HepG2 (cell line): ENCODE data around the gene DOK4. TPM values are rescaled to one million over a fixed set of nuclear protein-coding genes. Genes with fewer than 3 reads are reported as not detected.

Source experiments
- CCDC6 ChIP-seq: sonication (generic); formaldehyde crosslinking; IDR thresholded peaks from 2 replicates; pipeline ENCODE4 v1.8.1; 2022; ENCODE audit warnings: mild to moderate bottlenecking, missing genetic modification reagents, moderate library complexity
- FOSL2 ChIP-seq: sonication (generic); formaldehyde crosslinking; IDR thresholded peaks from 2 replicates; pipeline ENCODE4 v1.4.0; 2020; ENCODE audit warnings: missing genetic modification reagents
- MAF1 ChIP-seq: sonication (generic); formaldehyde crosslinking; IDR thresholded peaks from 2 replicates; pipeline ENCODE4 v1.5.0; 2020; ENCODE audit warnings: missing genetic modification reagents, borderline replicate concordance
- POLR2A ChIP-seq, 2 experiments: IDR thresholded peaks; 2 replicates each; pipeline ENCODE4 v1.6.1; 2011; ENCODE audit warnings: low read depth in 2 of 2, low read length in 2 of 2, mild to moderate bottlenecking in 1 of 2, moderate library complexity in 1 of 2; ENCODE audit not compliant: insufficient read depth in 1 of 2
- REXO4 ChIP-seq: sonication (generic); formaldehyde crosslinking; IDR thresholded peaks from 2 replicates; pipeline ENCODE4 v1.8.0; 2022; ENCODE audit warnings: missing genetic modification reagents, mild to moderate bottlenecking, borderline replicate concordance
- SALL2 ChIP-seq: sonication (generic); formaldehyde crosslinking; IDR thresholded peaks from 2 replicates; pipeline ENCODE4 v1.8.1; 2023; ENCODE audit warnings: mild to moderate bottlenecking, missing genetic modification reagents, inconsistent platforms
- U2AF2 ChIP-seq: fragments of 200-400 bp; formaldehyde crosslinking; IDR thresholded peaks from 2 replicates; pipeline ENCODE4 v1.6.1; 2017; ENCODE audit warnings: low read depth, mild to moderate bottlenecking, low read length
- ZBTB42 ChIP-seq: sonication (generic); formaldehyde crosslinking; IDR thresholded peaks from 2 replicates; pipeline ENCODE4 v1.5.0; 2020; ENCODE audit warnings: mild to moderate bottlenecking, missing genetic modification reagents
- ZKSCAN5 ChIP-seq: sonication (generic); formaldehyde crosslinking; IDR thresholded peaks from 2 replicates; pipeline ENCODE4 v1.5.1; 2020; ENCODE audit warnings: mild to moderate bottlenecking, missing genetic modification reagents
- ZNF44 ChIP-seq: sonication (generic); formaldehyde crosslinking; IDR thresholded peaks from 2 replicates; pipeline ENCODE4 v1.5.1; 2020; ENCODE audit warnings: mild to moderate bottlenecking, missing genetic modification reagents
- ZNF441 ChIP-seq: sonication (generic); formaldehyde crosslinking; IDR thresholded peaks from 2 replicates; pipeline ENCODE4 v1.7.0; 2021; ENCODE audit warnings: missing genetic modification reagents, borderline replicate concordance
- ZNF552 ChIP-seq: sonication (generic); formaldehyde crosslinking; IDR thresholded peaks from 2 replicates; pipeline ENCODE4 v1.9.0; 2022; ENCODE audit warnings: missing genetic modification reagents, mild to moderate bottlenecking, borderline replicate concordance
- ZNF572 ChIP-seq: sonication (generic); formaldehyde crosslinking; IDR thresholded peaks from 2 replicates; pipeline ENCODE4 v1.5.1; 2020; ENCODE audit warnings: mild to moderate bottlenecking, missing genetic modification reagents
- ZNF703 ChIP-seq: sonication (generic); formaldehyde crosslinking; IDR thresholded peaks from 2 replicates; pipeline ENCODE4 v1.5.1; 2020; ENCODE audit warnings: missing genetic modification reagents, mild to moderate bottlenecking, moderate library complexity, borderline replicate concordance
- polyA plus RNA-seq, 8 experiments: library from polyadenylated mRNA; depleted of rRNA in 3 of 8; stranded (reverse) in 7 of 8; unstranded in 1 of 8; fragments of >200 nt; fragmentation: Illumina TruSeq in 4 of 8; extraction: Trizol in 4 of 8; gene quantifications; 2 replicates each; pipeline versions ENCODE4 v1.2.1 to v1.2.3, GENCODE V29; 2011 to 2016; ENCODE audit warnings: low read depth in 4 of 8, missing spikeins in 1 of 8, mixed read lengths in 1 of 8; ENCODE audit not compliant: insufficient read depth in 1 of 8
- total RNA-seq, 5 experiments: library from RNA; depleted of rRNA; stranded (reverse); fragments of >200 nt; fragmentation: Illumina TruSeq; extraction: Trizol; gene quantifications; 2 replicates each; pipeline ENCODE4 v1.2.3, GENCODE V29; 2016; ENCODE audit warnings: low read depth in 1 of 5
- TF ChIP-seq, protein P1 (sequence below): sonication (generic); formaldehyde crosslinking; IDR thresholded peaks from 2 replicates; pipeline ENCODE4 v1.4.0; 2020; ENCODE audit warnings: missing genetic modification reagents, borderline replicate concordance
- TF ChIP-seq, protein P2 (sequence below): sonication (generic); formaldehyde crosslinking; IDR thresholded peaks from 2 replicates; pipeline ENCODE4 v1.4.0; 2020; ENCODE audit warnings: mild to moderate bottlenecking, missing genetic modification reagents
- TF ChIP-seq, protein P3 (sequence below), 2 experiments: sonication (generic) in 1 of 2; formaldehyde crosslinking in 1 of 2; IDR thresholded peaks; 2 replicates each; pipeline versions ENCODE4 v1.5.1 to v1.6.1; 2011 to 2020; ENCODE audit warnings: borderline replicate concordance in 1 of 2, low read depth in 1 of 2, low read length in 1 of 2, mild to moderate bottlenecking in 1 of 2, missing genetic modification reagents in 1 of 2, moderate library complexity in 1 of 2
- TF ChIP-seq, protein P4 (sequence below): sonication (generic); formaldehyde crosslinking; conservative IDR thresholded peaks from 2 replicates; pipeline ENCODE4 v1.4.0; 2020; ENCODE audit warnings: missing genetic modification reagents
- TF ChIP-seq, protein P5 (sequence below): IDR thresholded peaks from 2 replicates; pipeline ENCODE4 v1.6.1; 2016; ENCODE audit warnings: mild to moderate bottlenecking, missing biosample characterization, missing genetic modification reagents

The DOK4 gene
- total and polyA plus RNA-seq, 2 of the 13 experiments (the other 11 are each of a cell fraction or from before 2014, with no cell fraction given): 52.7 to 70.0 TPM

DNA sequence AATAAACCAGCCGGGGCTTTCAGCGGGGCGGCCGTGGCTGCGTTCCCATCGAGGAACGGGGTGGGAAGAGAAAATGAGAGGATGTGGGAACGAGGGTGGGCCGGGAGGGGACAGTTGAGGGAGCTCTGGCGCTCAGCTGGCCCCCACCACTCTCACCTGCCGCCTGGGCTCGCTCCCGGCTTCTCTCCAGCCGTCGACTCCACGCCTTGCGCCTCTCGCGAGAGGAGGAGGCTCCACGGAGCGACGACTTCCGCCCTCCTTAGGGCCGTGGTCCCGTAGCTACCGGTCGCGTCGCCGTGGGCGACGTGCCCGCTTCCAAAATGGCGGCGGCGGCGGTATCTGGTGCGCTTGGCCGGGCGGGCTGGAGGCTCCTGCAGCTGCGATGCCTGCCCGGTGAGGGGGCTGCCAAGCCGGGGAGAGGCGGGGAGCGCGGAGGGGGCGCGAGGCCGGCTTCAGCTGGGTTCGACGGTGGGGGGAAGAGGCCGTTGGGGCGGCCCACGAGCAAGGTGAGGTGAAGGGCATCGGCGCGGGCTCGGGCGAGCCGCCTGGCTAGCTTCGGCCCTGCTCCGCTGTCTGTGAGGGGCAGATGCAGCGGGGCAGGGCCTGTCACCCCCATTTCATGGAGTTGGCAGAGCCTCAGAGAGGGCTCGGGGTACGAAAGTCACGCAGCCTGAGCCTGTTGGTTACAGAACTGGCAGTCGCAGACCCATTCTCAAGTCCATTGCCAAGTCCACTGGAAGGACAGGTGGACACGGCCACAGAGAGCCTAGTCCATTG is 38.9 kb downstream of the DOK4 start, which contains the start of the genes CIAPIN1 and COQ9 (continued):
- peak; percentile 92; the same call in 1 of the 2 replicates for TF ChIP-seq ZNF552 (CRISPR knock-in tag)
- TF ChIP-seq, protein P1, sequence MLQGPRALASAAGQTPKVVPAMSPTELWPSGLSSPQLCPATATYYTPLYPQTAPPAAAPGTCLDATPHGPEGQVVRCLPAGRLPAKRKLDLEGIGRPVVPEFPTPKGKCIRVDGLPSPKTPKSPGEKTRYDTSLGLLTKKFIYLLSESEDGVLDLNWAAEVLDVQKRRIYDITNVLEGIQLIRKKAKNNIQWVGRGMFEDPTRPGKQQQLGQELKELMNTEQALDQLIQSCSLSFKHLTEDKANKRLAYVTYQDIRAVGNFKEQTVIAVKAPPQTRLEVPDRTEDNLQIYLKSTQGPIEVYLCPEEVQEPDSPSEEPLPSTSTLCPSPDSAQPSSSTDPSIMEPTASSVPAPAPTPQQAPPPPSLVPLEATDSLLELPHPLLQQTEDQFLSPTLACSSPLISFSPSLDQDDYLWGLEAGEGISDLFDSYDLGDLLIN (CRISPR knock-in tag): peak; percentile 36; the same call in 1 of the 2 replicates
- peak; percentile 33 for TF ChIP-seq FOSL2 (CRISPR knock-in tag)
- TF ChIP-seq, protein P2, sequence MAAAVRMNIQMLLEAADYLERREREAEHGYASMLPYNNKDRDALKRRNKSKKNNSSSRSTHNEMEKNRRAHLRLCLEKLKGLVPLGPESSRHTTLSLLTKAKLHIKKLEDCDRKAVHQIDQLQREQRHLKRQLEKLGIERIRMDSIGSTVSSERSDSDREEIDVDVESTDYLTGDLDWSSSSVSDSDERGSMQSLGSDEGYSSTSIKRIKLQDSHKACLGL (CRISPR knock-in tag): peak; percentile 91
- TF ChIP-seq MAF1 (CRISPR knock-in tag): peak; percentile 60; the same call in 1 of the 2 replicates
- TF ChIP-seq ZKSCAN5: no peak
- no peak for TF ChIP-seq U2AF2
- peak; percentile 65; the same call in 1 of the 2 replicates for TF ChIP-seq ZNF703 (CRISPR knock-in tag)
- TF ChIP-seq REXO4 (CRISPR knock-in tag): no peak
- TF ChIP-seq, protein P3, sequence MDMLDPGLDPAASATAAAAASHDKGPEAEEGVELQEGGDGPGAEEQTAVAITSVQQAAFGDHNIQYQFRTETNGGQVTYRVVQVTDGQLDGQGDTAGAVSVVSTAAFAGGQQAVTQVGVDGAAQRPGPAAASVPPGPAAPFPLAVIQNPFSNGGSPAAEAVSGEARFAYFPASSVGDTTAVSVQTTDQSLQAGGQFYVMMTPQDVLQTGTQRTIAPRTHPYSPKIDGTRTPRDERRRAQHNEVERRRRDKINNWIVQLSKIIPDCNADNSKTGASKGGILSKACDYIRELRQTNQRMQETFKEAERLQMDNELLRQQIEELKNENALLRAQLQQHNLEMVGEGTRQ (IDR thresholded peaks at IDR 0.05; ENCODE audit: low read depth, low read length): no peak
- TF ChIP-seq, protein P3 (CRISPR knock-in tag; IDR thresholded peaks at IDR 0.05; ENCODE audit: borderline replicate concordance): no peak
- TF ChIP-seq, protein P4, sequence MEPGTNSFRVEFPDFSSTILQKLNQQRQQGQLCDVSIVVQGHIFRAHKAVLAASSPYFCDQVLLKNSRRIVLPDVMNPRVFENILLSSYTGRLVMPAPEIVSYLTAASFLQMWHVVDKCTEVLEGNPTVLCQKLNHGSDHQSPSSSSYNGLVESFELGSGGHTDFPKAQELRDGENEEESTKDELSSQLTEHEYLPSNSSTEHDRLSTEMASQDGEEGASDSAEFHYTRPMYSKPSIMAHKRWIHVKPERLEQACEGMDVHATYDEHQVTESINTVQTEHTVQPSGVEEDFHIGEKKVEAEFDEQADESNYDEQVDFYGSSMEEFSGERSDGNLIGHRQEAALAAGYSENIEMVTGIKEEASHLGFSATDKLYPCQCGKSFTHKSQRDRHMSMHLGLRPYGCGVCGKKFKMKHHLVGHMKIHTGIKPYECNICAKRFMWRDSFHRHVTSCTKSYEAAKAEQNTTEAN (CRISPR knock-in tag): no peak
- TF ChIP-seq CCDC6 (CRISPR knock-in tag): peak; percentile 68; the same call in 1 of the 2 replicates
- peak; percentile 76 for TF ChIP-seq ZNF441 (CRISPR knock-in tag)
- TF ChIP-seq ZNF44: peak; percentile 76; the same call in 1 of the 2 replicates
- TF ChIP-seq POLR2A (IDR thresholded peaks at IDR 0.05; ENCODE audit: insufficient read depth in 1 of 2, low read depth in 2 of 2, low read length in 2 of 2): peak; percentile 90 to 92; a peak in 3 of 4 replicates
- peak; percentile 99 for TF ChIP-seq SALL2
- peak; percentile 97 for TF ChIP-seq ZBTB42 (CRISPR knock-in tag)
- TF ChIP-seq, protein P5, sequence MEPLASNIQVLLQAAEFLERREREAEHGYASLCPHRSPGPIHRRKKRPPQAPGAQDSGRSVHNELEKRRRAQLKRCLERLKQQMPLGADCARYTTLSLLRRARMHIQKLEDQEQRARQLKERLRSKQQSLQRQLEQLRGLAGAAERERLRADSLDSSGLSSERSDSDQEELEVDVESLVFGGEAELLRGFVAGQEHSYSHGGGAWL: peak; percentile 84; the same call in 1 of the 2 replicates
- TF ChIP-seq ZNF572 (CRISPR knock-in tag): peak; percentile 95
